Activated gamma-delta T cell treated with Interleukin-2 at 50 U/mL for 16 hours (primary cell): ENCODE measurements around the gene SSH2.

ENCODE experiments used
- DNase-seq: peaks from one replicate; pipeline ENCODE4 v3.0.0-alpha.2; 2020

The SSH2 gene

GRCh38 chr17:29619251-29619650, 310.8 kb downstream of the SSH2 start:
- no peak for DNase-seq

DNA sequence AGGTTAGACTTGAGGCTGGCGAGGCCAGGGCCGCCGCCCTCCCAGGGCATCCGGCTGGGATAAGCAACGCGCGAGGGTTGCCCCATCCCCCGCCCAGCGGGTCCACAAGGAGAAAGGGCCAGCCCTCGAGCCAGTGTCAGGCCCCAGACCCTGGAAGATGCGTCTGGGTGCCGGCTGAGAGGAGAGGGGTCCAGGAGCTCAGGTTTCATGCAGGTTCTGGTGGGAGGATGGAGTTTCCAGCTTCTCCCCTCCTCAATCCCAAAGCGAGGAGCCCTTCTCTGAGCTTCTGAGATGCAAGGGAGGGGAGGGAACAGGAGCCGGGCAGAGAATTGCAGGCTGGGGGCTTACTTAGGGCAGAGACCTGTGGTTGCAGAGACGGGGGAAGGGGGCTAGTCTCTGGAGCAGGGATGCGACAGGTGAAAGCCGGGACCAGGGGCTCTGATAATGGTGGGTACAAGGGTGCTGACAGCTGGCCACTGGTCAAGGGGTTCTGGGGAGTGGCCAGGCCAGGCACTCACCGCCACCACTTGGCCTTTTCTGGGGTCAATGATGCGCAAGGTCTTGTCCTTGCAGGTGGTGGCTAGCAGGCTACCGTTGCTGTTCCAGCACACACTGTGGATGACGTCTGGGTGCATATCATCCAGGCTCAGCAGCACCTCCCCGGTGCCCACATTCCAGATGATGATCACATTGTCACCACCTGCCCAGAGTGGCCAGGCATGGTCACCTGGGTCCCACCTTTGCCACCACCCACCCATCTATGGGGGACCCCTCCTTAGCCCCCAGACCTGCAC, 311.6 kb downstream of the SSH2 start:
- no peak for DNase-seq

DNA sequence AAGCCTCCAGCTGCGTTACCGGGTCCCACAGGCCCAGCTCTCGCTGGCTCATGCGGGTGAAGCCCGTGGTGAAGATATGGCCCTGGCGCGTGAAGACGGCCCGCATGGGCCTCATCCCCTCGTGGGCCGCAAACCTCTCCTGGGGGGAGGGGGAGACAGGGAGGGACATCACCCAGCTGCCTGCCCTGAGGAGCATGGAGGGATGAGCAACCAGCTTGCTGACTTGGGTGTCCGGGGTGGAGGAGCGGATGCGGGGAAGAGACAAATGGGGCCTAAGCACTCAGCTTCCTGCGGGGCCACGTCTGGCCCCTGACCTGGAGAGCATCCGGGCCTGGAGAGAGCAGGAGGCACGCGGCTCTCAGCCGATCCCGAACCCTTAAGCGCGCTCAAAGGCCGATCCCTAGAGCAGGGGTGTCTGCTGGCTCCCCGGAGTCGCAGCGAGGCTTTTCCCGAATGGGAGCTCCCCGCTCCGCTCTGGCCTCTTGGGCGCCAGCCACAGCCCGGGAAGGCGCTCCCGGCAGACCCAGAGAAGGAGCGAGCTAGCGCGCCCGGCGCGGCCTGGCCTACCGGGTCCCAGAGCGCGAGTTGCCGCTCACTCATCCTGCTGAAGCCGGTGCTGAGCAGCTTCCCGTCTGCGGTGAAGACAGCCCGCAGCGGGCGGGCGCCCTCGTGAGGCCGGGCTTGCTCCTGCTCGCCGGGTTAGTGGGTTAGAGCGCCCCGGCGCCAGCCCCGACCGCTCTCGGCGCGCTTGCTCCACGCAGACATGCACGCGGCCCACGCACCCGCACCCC, 312.4 kb downstream of the SSH2 start:
- peak; percentile 83 for DNase-seq

GRCh38 chr17:29617125-29617480, 312.9 kb downstream of the SSH2 start:
- DNase-seq: peak; percentile 87

DNA sequence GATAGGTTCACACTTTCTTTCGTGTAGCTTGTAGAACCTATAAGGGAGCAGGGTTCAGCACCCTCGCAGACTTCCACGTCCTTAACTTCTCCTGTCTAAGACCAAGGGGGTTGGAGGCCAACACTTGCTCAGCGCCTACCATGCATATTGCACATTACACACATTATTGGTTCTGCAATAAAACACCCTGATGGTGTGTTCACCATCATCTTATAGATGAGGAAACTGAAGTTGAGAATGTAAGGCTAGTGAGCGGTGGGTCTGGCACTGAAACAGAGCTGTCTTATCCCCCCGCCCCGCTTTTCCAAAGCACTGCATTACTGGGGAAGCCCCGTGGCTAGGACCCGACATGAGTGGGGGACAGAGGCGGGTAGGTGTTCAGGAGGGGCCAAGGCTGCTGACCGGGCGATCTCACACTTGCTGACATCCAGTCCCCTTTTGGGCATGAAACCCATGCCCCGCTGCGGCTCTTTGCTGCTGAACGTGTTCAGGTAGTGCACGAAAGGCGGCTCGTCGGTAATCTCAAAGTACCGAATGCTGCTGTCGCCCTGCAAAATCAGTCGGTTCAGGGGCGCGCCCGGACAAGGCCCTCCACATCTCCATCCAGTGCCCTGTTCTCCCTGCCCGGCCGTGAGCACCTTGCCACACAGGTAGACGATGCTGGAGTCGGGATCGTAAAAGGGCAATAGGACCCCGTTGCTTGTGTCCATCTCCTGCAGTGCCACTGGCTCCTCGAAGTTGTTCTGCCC, 313.6 kb downstream of the SSH2 start:
- no peak for DNase-seq

DNA sequence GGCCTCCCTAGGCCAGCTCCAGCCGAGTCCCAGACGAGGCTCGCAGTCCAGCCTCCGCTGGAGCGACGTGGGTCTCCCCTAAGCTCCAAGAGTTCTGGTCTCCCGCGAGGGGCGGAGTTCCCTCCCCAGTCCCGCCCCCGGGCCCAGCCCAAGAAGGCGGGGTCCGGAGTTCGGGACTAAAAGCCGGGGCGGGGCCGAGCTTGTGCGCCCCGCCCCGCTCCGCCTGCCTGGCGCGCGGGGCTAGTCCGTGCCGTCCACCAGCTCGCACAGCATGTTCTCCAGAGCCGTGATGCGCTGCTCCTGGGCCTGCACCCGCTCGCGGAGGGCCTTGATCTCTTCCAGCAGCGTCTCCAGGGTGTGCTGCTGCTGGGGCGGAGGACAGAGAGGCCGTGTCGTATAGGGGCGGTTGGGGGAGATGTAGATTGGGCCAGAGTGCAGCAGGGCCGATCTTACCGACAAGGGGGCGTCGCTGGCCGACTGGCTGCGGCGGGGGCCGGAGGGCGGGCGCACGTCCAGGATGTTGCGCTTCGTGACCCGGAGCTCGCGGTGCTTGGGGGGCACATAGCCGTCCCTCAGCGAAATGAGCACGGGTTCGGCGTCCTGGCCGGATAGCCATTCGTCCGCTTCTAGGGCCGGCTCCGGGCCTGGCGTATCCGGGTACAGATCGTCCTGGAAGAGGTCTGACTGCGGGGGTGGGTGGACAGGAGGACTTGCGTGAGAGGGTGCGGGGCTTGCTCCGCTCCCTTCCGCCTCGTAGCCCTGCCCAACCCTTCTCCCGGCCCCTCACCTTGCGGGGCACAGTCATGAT, 314.3 kb downstream of the SSH2 start:
- DNase-seq: peak; percentile 78

DNA sequence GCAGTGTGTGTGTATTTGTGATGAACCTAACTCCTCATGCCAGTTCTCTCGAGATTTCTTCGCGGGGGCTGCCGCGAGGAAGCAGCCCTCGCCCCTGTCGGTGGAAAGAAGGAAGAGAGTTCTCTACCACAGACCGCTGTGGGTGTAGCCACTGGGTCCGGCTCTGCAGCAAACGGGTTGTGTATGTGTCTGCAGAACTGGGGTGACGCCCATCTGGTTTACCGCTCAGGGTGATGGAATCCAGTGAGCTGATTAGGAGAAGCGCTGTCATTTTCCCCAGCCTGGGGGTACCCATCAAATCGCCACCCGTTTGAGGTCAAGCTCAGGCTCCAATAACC, 315.0 kb downstream of the SSH2 start:
- DNase-seq: peak; percentile 72

GRCh38 chr17:29614349-29615047, 315.5 kb downstream of the SSH2 start:
- no peak for DNase-seq

DNA sequence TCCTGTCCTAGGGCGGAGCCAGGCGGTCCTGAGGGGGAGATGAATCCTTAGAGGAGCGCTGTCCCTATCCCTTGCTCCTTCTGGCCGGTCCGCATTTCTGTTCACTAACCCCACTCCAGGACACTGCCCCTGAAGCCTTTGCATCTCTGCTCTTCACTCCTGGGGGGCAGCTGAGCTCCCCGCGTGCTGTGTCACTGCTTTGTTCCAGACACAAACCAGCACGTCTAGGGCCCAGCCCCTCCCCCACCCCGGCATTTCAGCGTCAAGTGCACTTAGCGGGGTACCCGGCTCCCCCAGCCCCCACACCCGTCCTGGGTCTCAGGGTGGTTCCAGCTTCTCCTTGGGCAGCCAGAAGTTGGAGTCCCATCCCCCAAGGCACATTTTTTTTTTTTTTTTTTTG, 316.2 kb downstream of the SSH2 start:
- DNase-seq: no peak

- peak; percentile 90 for DNase-seq
Observed at GRCh38 chr17:29613352-29613837, 316.6 kb downstream of the SSH2 start.

DNA sequence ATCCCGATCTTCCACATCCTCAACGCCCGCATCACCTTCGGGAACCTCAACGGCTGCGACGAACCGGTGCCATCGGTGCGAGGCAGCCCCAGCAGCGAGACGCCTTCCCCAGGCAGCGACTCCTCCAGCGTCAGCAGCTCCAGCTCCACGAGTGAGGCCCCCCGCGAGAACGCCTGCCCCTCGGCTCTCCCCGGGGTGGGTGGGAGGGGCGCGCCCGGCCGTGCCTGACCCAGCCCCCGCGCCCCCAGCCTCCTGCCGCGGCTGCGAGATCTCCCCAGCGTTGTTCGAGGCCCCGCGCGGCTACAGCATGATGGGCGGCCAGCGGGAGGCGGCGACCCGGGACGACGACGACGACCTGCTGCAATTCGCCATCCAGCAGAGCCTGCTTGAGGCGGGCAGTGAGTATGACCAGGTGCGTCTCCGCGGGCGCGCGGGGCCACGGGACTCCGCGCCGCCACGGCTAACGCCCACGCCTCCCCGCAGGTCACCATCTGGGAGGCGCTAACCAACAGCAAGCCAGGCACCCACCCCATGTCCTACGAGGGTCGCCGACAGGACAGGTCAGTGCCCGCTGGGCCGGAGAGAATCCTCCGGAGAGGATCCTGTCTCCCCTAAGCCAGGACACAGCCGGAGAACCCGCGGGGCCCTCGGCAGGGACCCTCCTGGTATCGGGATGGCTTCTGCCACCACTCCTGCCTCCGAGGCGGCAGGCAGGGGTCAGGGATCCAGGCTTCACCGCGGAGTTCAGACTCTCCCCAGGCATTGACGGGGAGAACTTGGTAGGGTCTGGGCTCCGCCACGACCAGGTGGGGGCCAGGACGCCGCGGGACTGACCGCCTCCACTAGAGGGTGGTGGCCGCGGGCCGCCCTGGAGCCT, 317.4 kb downstream of the SSH2 start:
- DNase-seq: no peak

DNA sequence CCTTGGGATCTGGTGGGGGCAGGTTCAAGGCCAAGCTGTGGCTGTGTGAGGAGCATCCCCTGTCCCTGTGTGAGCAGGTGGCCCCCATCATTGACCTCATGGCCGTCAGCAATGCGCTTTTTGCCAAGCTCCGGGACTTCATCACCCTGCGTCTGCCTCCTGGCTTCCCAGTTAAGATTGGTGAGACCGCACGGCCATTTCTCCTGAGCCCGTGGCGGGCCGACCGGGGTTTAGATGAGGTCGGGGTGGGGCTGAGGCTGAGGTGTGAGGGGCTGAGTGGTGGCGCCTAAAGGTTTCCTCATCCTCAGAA, 318.0 kb downstream of the SSH2 start:
- DNase-seq: no peak

DNA sequence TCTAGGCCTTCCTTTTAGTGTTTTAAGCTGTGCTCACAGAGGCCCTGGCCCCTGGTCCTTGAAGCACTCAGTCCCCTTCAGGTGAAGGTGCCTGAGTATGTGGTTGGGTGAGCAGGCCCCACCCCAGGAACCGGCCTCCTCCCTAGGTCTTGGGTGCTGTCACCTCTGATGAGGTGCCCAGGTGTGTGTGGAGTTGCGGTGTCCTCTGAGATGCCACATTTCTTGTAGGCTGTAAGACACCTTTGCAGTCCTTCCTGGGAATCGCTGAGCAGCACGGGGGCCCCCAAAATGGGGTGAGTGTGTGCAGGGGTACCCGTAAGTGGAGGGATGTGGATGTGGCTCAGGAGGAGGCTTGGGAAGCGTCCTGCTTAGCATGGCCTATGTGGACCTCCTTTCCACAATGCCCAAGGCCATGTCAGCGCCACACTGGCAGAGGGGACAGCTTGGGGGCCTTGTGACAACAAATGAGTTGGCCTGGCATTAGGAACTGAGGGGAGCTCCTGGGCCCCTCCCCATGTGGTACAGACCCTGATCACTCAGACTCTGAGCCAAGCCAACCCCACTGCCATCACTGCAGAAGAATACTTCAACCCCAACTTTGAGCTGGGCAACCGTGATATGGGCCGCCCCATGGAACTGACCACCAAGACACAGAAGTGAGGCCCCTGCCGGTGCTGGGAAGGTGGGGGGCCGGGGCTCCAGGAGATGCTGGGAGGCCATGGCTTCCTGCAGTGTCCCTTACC, 318.5 kb downstream of the SSH2 start:
- no peak for DNase-seq

GRCh38 chr17:29610395-29610794, 319.6 kb downstream of the SSH2 start:
- DNase-seq: no peak

GRCh38 chr17:29608986-29609385, 321.0 kb downstream of the SSH2 start:
- no peak for DNase-seq

- no peak for DNase-seq
Observed at GRCh38 chr17:29607557-29608195, 322.4 kb downstream of the SSH2 start.

GRCh38 chr17:29603109-29603674, 326.8 kb downstream of the SSH2 start:
- no peak for DNase-seq

GRCh38 chr17:29597361-29598172, 332.5 kb downstream of the SSH2 start:
- no peak for DNase-seq

- no peak for DNase-seq
Observed at GRCh38 chr17:29596811-29597210, 333.2 kb downstream of the SSH2 start.
